ENCODE results near the gene NT5E.

Gene NT5E

DNA sequence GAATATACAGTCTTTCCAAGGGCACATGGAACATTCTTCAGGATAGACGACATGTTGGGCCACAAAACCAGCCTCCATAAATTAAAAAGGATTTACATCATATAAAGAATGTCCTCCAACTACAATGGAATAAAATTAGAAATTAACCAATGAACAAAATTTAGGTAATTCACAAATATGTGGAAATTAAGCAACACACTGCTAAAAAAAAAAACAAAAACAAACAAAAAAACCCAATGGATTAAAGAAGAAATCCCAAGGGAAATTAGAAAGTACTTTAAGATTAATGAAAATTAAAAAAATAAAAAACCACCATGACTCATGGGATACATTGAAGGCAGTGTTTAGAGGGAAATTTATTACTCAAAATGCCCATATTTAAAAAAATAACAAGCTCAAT lies 21.4 kb upstream of the NT5E start:
- Histone ChIP-seq H3K27me3 (ENCODE audit: control insufficient read depth, insufficient read depth, low read length) (no peaks in the 10 kb centered on the region), H2AFZ (no peak overlapping the region), H3K36me3 (ENCODE audit: control insufficient read depth, insufficient read depth, low read length) (no peaks in the 10 kb centered on the region), H3K79me2 (no peaks in the 10 kb centered on the region), H3K4me3 (ENCODE audit: low read depth, low read length) (no peak overlapping the region), H3K4me2 (ENCODE audit: low read length) (no peak overlapping the region), H3K9me3 (ENCODE audit: control insufficient read depth, low read length) (no peaks in the 10 kb centered on the region), H3K27ac (no peak overlapping the region), H3K9ac (no peak overlapping the region), H3K4me1 (no peaks in the 10 kb centered on the region)
- TF ChIP-seq, protein P1, sequence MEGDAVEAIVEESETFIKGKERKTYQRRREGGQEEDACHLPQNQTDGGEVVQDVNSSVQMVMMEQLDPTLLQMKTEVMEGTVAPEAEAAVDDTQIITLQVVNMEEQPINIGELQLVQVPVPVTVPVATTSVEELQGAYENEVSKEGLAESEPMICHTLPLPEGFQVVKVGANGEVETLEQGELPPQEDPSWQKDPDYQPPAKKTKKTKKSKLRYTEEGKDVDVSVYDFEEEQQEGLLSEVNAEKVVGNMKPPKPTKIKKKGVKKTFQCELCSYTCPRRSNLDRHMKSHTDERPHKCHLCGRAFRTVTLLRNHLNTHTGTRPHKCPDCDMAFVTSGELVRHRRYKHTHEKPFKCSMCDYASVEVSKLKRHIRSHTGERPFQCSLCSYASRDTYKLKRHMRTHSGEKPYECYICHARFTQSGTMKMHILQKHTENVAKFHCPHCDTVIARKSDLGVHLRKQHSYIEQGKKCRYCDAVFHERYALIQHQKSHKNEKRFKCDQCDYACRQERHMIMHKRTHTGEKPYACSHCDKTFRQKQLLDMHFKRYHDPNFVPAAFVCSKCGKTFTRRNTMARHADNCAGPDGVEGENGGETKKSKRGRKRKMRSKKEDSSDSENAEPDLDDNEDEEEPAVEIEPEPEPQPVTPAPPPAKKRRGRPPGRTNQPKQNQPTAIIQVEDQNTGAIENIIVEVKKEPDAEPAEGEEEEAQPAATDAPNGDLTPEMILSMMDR (IDR thresholded peaks at IDR 0.05), result no peak

DNA sequence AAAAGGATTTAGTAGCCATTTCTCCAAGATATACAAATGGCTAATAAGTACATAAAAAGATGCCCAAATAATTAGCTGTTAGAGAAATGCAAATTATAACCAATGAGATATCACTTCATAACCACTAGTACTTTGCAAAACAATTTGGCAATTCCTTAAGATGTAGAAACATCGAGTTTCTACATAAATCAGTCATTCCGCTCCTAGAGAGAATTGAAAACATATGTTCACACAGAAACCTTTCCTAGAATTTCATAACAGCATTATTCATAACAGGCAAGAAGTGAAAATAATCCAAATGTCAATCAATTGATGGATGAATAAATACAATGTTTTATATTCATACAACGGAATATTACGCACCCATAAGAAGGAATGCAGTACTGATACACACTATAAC lies 20.5 kb upstream of the NT5E start:
- Histone ChIP-seq H3K27ac (no peak overlapping the region), H3K27me3 (ENCODE audit: control insufficient read depth, insufficient read depth, low read length) (no peaks in the 10 kb centered on the region), H3K4me1 (no peaks in the 10 kb centered on the region), H3K9ac (no peak overlapping the region), H3K79me2 (no peaks in the 10 kb centered on the region), H3K9me3 (ENCODE audit: control insufficient read depth, low read length) (no peaks in the 10 kb centered on the region), H3K36me3 (ENCODE audit: control insufficient read depth, insufficient read depth, low read length) (no peaks in the 10 kb centered on the region), H3K4me2 (ENCODE audit: low read length) (no peak overlapping the region), H2AFZ (no peak overlapping the region), H3K4me3 (ENCODE audit: low read depth, low read length) (no peak overlapping the region)
- TF ChIP-seq, protein P1 (IDR thresholded peaks at IDR 0.05), result no peak

DNA sequence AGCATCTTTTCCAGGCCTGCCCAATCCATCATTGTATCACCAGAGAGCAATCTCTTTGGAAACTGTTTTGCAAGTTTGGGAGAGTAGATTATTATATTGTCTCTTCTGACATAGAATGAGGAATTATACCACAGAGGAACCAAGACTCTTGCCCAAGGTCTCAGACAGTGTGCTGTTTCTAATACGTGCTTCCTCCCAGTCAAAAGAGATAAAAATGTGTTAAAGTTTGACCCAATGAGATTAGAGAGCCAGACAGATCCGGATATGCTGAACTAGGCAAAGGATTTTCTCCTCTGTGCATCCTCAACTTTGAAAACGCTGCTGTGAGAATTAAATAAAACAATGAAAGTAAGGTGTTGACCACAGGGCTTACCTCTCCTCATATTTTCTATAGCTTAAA lies 18.6 kb upstream of the NT5E start:
- no peak overlapping the region for H3K4me2 ChIP-seq (ENCODE audit: low read length)
- TF ChIP-seq, protein P1 (IDR thresholded peaks at IDR 0.05), result no peak
- H3K27ac ChIP-seq, result no peak overlapping the region
- H3K79me2 ChIP-seq, result no peaks in the 10 kb centered on the region
- no peak overlapping the region for H3K9ac ChIP-seq
- no peaks in the 10 kb centered on the region for H3K27me3 ChIP-seq (ENCODE audit: control insufficient read depth, insufficient read depth, low read length)
- no peaks in the 10 kb centered on the region for H3K4me1 ChIP-seq
- H3K9me3 ChIP-seq (ENCODE audit: control insufficient read depth, low read length), result no peaks in the 10 kb centered on the region
- H2AFZ ChIP-seq, result no peak overlapping the region
- no peak overlapping the region for H3K4me3 ChIP-seq (ENCODE audit: low read depth, low read length)
- H3K36me3 ChIP-seq (ENCODE audit: control insufficient read depth, insufficient read depth, low read length), result no peaks in the 10 kb centered on the region

DNA sequence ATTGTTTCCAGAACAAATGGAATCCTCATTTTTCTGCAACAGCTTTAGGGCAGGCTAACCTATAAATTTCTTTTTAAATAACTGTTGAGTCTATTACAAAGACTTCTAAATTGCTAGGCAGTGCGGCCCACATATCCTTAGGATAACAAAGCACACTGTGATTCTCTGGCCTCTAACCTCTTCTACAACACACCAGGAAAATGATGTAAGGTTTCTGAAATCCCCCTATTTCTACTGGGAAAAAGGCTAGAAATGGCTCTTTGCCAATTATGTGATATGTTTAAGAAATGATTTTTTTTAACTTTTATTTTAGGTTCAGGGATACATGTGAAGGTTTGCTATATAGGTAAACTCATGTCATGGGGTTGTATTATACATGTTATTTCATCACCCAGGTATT lies 17.3 kb upstream of the NT5E start:
- H3K79me2 ChIP-seq, result no peaks in the 10 kb centered on the region
- no peaks in the 10 kb centered on the region for H3K36me3 ChIP-seq (ENCODE audit: control insufficient read depth, insufficient read depth, low read length)
- H3K9me3 ChIP-seq (ENCODE audit: control insufficient read depth, low read length), result no peaks in the 10 kb centered on the region
- TF ChIP-seq, protein P1 (IDR thresholded peaks at IDR 0.05), result no peak
- no peaks in the 10 kb centered on the region for H3K4me1 ChIP-seq
- no peak overlapping the region for H3K4me2 ChIP-seq (ENCODE audit: low read length)
- no peak overlapping the region for H3K27ac ChIP-seq
- H2AFZ ChIP-seq, result no peak overlapping the region
- H3K4me3 ChIP-seq (ENCODE audit: low read depth, low read length), result no peak overlapping the region
- H3K9ac ChIP-seq, result no peak overlapping the region
- H3K27me3 ChIP-seq (ENCODE audit: control insufficient read depth, insufficient read depth, low read length), result no peaks in the 10 kb centered on the region

DNA sequence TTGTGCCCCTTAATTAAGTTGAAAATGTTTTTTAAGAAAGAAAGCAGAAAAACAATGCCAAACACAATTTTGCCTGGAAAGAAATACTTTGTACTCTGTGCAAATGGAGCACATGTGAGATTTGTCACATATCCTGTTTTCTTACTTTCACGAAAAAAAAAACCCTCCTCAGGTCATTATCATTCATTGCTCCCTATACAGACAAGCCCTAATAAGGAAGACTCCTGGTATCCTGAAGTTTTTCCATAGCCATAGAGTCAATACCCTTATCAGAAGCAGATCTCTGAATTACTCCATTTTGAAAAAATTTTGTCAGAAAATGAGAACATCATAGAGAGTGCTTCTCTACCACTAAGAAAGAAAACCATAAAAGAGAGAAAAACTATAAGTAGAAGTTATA lies 14.0 kb upstream of the NT5E start:
- H3K9me3 ChIP-seq (ENCODE audit: control insufficient read depth, low read length), result no peaks in the 10 kb centered on the region
- H3K4me3 ChIP-seq (ENCODE audit: low read depth, low read length), result no peak overlapping the region
- H3K27ac ChIP-seq, result no peak overlapping the region
- no peaks in the 10 kb centered on the region for H3K36me3 ChIP-seq (ENCODE audit: control insufficient read depth, insufficient read depth, low read length)
- H2AFZ ChIP-seq, result no peak overlapping the region
- H3K79me2 ChIP-seq, result no peaks in the 10 kb centered on the region
- H3K27me3 ChIP-seq (ENCODE audit: control insufficient read depth, insufficient read depth, low read length), result no peaks in the 10 kb centered on the region
- H3K4me1 ChIP-seq, result no peaks in the 10 kb centered on the region
- no peak overlapping the region for H3K9ac ChIP-seq
- TF ChIP-seq, protein P1 (IDR thresholded peaks at IDR 0.05), result no peak
- no peak overlapping the region for H3K4me2 ChIP-seq (ENCODE audit: low read length)

Measured in parathyroid adenoma (tissue), 2 donors.